HG03060 (cell line): Measurements from ENCODE around the gene ADGRD1.
A peak's percentile ranks its signal among the peaks of the same experiment; 100 is the strongest.

ENCODE experiments used
- ATAC-seq: cut with Tn5 transposase; IDR thresholded peaks from one replicate; pipeline ENCODE4 v1.9.1; 2021; ENCODE audit warnings: low read depth, moderate number of reproducible peaks; ENCODE audit not compliant: unreplicated experiment

Gene ADGRD1

GRCh38 chr12:131085816-131086591 is 132.3 kb downstream of the ADGRD1 start:
- no peak for ATAC-seq

- ATAC-seq = no peak
Observed at GRCh38 chr12:131087302-131087818, 133.7 kb downstream of the ADGRD1 start.

- no peak for ATAC-seq
Observed at GRCh38 chr12:131087991-131088700, 134.4 kb downstream of the ADGRD1 start.

DNA sequence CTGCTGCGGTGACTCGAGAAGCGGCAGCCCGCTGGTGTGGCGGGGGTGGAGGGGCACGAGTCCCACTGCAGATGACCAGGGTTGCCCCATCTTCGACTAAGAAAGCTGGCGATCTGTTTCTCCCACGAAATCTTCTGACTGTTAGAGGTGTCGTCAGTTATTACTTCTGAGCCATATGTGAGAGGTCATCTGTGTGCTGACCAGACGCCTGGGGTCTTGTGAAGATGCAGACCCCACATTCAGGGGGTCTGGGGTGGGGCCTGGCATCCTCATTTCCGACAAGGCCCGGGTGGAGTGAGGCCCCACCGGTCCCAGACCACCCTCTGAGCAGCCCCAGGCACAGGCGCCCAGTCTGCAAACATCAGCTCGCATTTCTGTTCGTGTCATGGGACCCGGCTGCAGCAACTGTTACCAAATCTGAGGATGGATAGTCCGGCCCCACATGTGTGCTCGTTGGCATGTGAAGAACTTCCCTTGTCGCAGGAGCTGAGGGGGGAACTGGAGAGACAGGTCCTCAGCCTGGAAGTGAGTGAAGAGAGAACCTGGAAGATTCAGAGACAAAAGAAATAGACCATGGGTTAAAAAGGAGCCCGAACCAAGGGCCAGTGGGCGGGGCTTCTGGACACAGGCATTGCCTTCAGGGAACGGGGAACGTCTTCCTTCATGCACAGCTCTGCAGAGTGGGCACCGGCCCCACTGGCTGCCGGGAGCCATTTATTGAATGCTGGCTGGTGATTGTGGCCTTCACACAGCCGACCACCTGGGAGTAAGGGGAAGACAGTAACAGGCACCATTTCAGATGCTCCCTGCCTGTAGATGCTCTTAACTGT is 135.2 kb downstream of the ADGRD1 start:
- ATAC-seq = no peak

GRCh38 chr12:131089531-131090273 is 136.0 kb downstream of the ADGRD1 start:
- ATAC-seq = no peak

DNA sequence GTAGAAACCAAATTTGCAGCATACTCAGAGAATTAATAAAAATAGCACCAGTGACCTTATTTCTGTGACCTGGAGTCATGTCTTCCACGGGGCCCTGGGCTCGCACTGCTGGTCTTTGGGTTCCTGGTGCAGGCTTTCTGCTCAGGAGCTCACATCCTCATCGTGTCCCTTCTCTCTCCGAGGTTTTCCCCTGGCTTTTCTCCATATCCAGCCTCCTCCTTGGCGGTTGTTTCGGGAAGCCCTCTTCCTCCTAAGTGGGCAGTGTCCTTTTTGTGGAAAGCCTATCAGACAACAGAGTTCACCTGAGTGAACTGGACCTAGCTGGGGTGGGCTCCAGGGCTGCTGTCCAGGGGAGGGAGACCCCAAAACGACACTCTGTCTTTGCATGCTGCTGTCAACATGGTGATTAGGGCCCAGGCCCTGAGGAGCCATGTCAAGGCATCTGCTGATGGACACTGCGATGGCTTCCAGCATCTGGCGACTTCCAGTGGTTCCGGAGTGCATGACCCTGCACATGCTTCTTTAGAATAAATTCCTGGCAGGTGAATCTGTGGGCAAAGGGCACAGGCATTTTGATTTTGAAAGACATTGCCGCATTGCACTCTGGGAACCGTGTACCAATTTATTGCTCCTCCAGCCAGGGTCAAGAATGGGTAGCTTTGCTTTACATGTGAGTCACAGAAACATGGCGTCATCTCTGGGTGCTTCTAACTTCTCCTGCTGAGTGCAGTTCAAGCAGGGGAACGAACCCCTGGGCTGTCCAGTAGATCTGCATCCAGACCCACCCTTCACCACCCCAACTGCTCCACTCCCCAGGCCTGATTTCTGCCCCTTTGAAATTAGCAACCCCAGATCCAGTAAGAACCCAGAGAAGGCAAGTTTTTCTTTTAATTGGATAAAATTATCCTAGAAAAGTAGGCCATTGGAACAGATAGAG is 136.8 kb downstream of the ADGRD1 start:
- no peak for ATAC-seq

GRCh38 chr12:131091413-131091975 is 137.8 kb downstream of the ADGRD1 start:
- no peak for ATAC-seq

GRCh38 chr12:131091976-131092691 is 138.4 kb downstream of the ADGRD1 start:
- ATAC-seq = no peak

DNA sequence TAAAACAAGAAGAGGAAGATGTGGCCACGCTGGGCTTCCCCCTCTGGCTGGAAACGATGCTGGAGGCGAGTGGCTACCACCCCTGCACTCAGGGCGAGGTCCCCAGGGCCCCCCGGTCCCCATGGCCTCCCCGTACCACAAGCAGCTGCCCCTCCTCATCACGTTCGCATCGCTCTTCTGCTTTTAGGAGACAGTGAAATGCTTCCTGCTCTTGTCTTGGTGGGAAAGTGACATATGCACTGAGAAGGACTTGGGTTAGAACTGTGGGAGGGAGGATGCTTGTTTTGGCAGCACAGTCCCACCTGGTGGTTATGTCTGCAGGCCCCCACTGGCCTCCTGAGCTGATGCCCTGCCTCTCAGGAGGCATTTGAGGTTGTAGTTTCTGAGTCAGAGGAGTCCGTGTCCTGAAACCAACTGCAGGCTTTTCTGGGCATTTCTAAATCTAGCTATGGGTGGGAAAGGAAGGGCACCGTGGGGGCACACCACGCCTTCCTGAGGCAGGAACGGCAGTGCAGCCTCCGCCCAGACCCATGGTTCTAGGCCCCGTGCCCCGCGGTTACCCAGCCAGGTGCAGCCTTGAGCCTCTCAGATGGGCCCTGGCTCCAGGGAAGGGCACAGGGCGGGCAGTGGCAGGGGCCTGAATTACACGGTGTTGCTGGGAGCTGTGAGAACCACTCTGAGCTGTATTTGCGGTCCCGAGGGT is 139.3 kb downstream of the ADGRD1 start:
- peak; percentile 66 for ATAC-seq

DNA sequence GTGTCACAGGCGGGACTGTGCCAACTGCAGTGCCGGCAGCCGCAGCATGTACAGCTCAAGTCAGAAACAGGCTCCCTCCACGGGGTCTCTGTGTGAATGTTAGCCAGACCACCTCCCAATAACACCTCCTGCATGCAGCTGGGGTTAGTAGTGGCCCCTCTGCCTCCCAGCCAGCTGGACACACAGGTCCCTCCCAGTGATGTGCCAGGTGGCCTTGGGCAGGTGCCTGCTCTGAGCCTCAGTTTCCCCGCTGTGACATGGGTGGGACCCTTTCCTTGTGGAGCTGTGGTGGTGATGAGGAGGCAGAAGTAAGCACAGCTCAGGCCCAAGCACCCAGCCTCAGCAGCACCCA is 139.9 kb downstream of the ADGRD1 start:
- ATAC-seq = no peak

DNA sequence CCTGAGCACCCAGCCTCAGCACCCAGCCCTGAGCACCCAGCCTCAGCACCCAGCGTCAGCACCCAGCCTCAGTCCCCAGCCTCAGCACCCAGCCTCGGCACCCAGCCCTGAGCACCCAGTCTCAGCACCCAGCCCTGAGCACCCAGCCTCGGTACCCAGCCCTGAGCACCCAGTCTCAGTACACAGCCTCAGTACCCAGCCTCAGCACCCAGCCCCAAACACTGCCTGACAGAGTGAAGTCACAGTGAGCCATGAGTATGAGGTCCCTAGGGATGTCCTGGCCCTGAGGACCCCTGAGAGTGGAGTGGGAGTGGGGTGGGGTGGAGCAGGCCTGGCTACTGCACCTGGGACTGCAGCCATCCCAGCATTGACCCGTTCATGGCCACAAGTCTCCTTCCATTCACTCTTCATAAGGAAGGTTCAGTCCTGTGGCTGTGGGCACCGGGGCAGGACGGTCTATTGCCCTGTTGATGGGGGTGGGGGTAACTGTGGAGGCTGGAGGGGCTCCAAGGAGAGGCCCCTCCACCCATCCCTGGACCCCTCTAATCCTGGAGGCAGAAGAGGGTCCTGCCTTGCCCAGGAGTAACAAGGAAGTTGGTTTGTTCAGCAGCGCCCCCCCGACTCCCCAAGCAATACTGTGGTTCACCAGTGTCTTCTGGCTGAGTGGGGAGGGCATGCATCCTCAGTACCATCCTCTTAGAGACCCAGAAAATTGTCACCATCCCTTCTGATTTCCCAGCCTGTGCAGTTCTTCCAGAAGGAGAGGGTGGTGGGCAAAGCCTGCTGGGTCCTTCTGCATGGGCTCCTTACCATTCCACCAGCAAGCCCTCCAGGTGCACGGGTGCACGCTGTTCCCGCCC is 140.5 kb downstream of the ADGRD1 start:
- no peak for ATAC-seq

- no peak for ATAC-seq
Observed at GRCh38 chr12:131094831-131095805, 141.4 kb downstream of the ADGRD1 start.

DNA sequence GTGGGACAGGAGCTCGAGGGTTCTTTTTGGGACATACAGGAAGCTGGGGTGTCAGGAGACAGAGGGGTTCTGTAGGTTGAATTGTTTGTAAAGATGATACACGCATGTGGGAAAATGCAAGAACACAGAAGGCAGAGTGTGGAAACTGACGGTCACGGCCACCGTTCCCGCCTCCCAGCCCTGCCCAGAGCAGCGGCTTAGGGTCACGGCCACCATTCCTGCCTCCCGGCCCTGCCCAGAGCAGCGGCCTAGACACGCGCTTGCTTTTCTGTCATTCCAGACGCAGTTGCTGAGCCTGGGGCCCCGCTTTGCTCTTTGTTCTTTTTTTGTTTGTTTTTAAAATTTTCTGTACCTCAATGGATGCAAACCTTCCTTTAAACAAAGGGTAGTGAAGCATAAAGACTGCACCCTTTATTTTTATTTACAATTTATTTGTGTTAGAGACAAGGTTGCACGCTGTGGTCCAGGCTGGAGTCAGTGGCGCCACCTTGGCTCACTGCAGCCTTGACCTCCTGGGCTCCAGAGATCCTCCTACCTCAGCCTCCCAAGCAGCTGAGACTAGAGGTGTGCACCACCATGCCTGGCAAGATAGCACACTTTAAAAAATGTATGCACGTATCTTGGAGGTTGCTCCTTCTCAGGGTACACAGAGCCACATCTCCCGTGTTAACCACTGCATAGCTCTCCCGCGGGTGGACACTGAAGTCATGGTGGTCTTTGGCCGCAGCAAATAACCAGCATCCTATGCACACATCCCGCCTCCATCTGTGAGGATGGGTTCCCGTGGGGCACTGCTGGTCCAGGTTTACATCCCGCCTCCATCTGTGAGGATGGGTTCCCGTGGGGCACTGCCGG is 142.3 kb downstream of the ADGRD1 start:
- no peak for ATAC-seq

GRCh38 chr12:131096681-131097181 is 143.0 kb downstream of the ADGRD1 start:
- no peak for ATAC-seq
